HL-60/S4 (cell line): ENCODE results near the gene POLG2.
"Not testable (repeated sequence)": the region's sequence is repeated elsewhere in the genome, so short reads cannot be mapped to it uniquely, and the experiment has no call there.

ENCODE experiments used
- in situ Hi-C: fragments of 300-500 bp; cut with MboI; formaldehyde crosslinking; loops from 2 replicates; pipeline ENCODE4 v1.14.3; 2022; ENCODE audit warnings: low sequenced_read_pairs

POLG2 gene

DNA sequence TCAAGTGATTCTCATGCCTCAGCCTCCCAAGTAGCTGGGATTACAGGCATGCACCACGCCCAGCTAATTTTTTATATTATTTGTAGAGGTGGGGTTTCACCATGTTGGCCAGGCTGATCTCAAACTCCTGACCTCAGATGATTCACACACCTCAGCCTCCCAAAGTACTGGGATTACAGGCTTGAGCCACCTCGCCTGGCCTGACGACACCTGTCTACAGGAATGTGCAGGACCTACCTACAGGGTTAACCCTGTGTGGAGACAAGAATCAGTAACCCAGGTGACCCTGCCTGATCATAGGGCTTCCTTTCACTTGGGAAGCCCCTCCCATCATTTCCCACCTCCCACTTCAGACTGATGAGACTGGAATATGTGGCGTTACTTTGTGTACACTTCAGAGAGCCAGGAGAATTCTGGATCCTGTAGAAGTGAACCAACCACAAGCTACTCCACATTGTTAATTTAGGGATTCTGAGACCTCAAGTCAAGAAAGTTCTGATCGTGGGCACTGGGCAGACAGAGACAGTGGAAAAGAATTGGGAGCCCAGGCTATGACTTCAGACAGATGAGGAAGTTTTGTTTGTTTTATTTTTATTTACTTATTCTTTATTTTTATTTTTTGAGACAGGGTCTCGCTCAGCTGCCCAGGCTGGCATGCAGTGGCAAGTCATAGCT lies 53.6 kb downstream of the POLG2 start:
- in situ Hi-C loops, result no loop called here

GRCh38 chr17:64442541-64442971 lies 54.3 kb downstream of the POLG2 start:
- in situ Hi-C loops, result no loop called here

DNA sequence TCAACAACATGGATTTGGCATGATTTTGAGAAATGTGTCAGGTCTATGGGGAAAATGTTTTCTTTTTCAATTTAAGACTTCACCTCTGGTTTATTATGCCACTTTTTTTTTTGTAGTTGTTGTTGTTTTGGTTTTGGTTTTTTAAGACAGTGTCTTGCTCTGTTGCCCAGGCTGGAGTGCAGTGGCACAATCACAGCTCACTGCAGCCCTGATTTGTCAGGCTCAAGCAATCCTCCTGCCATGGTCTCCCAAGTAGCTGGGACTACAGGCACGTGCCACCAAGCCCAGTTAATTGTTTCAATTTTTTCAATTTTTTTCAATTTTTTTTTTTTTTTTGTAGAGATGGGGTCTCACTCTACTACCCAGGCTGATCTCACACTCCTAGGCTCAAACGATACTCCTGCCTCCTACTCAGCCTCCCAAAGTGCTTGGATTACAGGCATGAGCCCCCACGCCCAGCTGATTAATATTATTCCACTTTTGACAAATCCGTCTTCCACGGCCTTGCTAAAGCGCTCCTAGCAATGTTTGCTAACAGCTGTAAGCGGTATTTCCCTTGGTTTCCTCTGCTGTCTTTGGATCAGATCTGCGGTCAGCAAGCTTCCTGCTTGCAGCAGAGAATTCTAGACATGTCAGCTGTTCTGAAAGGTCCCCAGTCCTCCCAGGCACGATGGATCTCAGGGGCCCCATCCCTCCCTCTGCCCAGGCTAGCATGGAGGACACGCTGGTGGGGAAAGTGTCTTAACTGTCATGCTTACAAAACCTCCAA lies 54.9 kb downstream of the POLG2 start:
- in situ Hi-C loops, result no loop called here

DNA sequence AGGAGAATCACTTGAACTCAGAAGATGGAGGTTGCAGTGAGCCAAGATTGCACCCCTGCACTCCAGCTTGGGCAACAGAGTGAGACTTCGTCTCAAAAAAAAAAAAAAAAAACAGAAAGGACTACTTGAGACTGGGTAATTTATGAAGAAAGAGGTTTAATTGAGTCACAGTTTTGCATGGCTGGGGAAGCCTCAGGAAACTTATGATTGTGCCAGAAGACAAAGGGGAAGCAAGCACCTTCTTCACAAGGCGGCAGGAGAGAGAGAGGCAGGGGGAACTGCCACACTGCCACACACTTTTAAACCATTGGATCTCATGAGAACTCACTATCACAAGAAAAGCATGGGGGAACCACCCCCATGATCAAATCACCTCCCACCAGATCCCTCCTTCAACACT lies 56.9 kb downstream of the POLG2 start:
- in situ Hi-C loops, result no loop called here

DNA sequence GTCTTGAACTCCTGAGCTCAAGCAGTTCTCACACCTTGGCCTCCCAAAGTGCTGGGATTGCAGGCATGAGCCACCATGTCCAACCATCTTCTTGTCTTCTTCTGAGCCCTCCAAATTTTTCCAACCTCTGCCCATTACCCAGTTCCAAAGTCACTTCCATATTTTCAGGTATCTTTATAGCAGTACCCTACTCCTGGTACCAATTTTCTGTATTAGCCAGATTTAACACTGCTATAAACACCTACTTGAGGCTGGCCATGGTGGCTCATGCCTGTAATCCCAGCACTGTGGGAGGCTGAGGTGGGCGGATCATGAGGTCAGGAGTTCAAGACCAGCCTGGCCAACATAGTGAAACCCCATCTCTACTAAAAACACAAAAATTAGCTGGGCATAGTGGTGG lies 57.3 kb downstream of the POLG2 start:
- in situ Hi-C loops, result not testable (repeated sequence)

DNA sequence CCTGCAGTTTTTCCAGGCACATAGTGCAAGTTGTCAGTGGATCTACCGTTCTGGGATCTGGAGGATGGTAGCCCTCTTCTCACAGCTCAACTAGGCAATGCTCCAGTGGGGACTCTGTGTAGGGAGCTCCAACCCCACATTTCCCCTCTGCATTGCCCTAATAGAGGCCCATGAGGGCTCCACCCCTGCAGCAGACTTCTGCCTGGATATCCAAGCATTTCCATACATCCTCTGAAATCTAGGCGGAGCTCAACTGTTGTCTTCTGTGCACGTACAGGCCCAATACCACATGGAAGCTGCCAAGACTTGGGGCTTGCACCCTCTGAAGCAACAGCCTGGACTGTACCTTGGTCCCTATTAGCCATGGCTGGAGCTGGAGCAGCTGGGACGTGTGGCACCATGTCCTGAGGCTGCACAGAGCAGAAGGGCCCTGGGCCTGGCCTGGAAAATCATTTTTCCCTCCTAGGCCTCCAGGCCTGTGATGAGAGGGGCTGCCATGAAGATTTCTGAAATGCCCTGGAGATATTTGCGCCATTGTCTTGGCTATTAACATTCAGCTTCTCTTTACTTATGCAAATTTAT lies 58.8 kb downstream of the POLG2 start:
- in situ Hi-C loops, result no loop called here

DNA sequence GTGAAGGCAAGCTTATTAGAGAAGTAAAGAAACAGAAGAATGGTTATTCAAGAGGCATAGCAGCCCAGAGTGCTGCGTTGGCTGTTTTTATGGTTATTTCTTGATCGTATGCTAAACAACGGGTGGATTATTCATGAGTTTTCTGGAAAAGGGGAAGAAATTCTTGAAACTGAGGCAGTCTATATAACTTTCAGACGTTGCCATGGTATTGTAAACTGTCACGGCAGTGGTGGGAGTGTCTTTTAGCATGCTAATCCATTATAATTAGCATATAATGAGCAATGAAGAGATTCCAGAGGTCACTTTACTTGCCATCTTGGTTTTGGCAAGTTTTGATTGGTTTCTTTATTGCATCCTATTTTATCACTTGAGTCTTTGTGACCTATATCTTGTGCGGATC lies 65.3 kb downstream of the POLG2 start:
- in situ Hi-C loops, result no loop called here

- in situ Hi-C loops, result not testable (repeated sequence)
Measured at GRCh38 chr17:64430036-64430435, 66.8 kb downstream of the POLG2 start.

- in situ Hi-C loops, result loop anchor here (10.0 kb wide), 1 partner anchor 216 kb away; no protein-coding TSS in a partner anchor
Measured at GRCh38 chr17:64428406-64428805, 68.4 kb downstream of the POLG2 start.
